ENCODE data around the gene SGCA.

The SGCA gene

DNA sequence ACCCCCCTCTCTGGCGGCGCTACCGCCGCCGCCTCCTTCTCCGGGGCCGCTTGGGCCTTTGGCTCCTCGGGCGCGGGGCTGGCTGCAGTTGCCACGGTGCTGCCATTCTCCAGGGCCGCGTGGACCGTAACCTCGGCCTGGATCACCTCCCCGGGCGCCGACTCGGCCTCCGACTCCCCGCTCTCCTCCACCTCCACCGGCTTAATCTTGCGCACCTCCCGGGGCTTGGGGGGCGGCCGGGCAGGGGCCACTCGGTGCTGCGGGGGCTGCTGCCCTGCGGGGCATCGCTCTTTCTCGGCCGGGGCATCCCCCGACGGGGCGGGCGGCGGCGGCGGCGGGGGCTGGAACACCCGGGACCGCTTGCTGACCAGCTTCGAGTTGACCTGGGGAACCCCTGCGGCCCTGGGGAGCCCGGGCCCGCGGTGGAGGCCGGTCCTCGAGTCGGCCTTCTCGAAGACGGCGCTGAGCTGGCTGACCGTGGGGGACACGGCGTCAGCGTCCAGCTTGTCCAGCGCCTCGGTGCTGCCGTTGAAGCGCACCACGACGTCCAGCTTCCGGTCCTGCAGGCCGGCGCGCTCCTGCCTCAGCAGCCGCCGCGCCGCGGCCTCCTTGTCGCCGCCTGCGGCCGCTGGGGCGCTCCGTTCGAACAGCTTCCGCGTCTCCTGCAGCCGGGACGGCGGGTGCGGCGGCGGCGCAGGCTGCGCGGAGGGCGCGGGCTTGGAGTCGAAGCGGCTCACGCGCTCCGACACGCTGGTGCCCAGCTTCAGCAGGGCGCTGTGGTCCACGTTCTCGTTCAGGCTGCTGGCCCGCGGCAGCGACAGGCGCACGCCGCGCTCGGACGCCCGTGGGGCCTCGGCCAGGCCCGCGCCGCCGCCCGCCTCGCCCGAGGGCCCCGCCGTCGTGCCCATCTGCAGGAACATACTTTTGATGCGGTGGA lies 16.1 kb upstream of the SGCA start:
- DNase-seq (ENCODE audit: low read depth, low spot score): no peak

DNA sequence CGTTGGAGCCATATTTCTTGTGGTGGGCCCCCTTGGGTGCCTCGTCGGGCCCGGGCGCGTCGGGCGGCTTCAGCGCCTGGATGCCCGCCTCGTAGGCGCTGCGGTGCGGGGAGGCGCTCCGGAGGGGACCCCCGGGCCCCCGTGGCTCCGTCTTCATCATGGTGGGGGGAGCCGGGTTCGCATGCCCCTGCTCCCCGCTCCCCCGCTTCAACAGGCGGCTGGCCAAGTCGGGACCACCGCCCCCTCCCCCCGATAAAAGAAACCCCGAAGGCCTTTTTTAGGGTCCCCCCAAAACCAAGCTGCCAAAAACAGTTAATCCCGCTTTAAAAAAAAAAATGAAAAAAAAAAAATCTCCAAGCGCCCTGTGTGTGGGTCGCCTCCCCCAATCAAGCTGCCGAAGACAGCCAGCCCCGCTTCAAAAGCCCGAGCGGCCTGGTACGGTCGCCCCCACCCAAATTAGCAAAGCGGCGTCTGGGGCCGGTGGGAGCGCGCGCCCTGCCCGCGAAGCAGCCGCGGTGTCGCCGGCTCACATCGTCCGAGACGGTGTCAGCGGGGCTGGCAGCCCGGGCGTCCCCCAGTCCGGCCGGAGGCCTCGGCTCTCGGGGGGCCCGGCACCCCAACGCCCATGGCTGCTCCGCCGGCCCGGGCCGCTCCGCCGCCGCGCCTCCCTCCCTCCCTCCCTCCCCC lies 15.3 kb upstream of the SGCA start, which contains the start of gene PPP1R9B:
Gene PPP1R9B (minus strand): TSS at position 324 of the 687 bp plus-strand sequence. CDS start 164 bp downstream, at position 160.
- DNase-seq (ENCODE audit: low read depth, low spot score): no peak

DNA sequence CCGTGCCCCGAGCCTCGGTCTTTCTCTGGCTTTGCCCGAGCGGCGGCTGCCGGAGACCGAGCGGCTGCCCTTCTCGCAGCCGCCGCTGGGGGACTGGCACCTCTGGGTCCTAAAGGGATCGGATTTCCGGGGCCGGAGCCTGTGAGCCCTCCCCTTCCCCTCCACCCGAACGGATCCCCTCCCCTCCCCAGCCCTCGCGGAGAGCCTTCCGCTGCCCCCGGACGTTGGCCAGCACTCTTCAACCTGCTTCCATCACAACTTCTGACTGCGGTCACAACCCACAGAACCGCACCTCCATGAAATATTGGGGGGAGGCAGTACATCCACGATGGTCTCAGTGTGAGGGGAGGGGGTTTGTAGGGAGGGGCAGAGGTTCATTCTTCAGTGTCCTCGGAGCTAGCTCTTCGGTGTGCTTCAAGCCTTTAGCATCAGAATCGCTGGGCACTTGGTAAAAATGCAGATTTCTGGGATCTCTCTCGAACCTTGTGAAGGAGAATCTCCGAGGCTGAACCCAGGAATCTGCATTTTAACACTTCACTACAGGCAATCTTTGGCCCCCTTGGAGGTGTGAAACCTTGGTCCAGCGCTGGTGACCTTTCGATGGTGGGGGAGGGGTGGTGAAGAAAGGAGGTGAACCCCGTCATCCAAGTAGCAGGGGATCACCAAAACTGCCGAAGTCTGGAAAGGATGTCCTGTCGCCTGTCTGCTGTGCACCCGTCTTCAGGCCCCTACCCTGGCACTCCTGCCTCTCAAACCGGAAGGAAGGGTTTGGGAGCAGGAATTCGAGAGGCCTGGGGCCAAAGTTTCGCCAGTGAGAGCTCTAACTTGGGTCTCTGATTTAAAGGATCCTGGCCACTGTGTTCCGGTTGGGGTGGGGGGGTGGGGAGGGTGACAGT lies 14.5 kb upstream of the SGCA start:
- peak; percentile 73 for DNase-seq (ENCODE audit: low read depth, low spot score)

DNA sequence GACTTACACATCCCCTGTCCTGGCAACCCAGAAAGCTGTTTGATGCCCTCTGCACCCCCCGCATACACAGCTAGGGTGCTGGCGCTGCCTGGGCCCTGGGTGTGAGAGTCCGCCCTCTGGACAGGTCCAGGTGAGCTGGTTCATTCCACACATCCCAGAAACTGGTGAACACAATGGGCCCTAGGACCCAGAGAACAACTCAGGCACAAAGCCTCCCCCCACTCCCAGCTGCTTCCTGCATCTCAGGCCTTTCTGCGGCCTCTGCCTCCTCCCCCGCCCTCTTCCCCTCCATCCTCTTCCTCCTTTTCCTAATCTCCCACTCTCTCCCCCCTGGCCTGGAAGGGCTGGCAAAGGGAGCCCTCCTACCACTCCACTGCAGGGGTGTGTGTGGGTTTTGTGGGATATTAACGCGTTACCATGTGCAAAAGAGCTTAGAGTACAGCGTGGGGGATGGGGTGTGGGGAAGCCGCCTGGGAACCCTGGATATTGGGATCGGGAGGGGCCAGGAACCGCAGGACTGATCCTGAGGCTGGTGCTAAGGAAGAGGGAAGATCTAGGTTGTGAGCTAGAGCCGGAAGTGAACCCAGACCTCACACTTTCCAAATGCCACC lies 13.8 kb upstream of the SGCA start:
- no peak for DNase-seq (ENCODE audit: low read depth, low spot score)

DNA sequence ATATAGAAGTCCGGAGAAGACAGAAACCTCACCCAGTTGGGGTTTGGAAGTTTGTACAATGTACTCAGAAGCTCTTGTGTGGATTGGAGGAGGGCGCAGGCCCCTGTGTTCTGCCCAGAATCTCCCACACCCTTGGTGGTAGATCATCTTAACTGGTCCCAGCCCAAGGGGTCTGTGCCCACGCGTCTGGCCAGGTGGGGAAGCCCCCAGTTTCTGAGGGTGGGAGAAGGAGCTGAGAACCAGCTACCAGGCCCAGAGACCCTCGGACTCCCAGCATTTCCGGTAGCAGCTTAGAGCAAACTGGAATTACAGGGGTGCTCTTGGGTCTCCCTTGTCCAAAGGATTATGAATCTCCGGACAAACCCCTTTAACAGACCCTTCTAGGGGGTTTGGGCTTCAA lies 13.1 kb upstream of the SGCA start:
- no peak for DNase-seq (ENCODE audit: low read depth, low spot score)

DNA sequence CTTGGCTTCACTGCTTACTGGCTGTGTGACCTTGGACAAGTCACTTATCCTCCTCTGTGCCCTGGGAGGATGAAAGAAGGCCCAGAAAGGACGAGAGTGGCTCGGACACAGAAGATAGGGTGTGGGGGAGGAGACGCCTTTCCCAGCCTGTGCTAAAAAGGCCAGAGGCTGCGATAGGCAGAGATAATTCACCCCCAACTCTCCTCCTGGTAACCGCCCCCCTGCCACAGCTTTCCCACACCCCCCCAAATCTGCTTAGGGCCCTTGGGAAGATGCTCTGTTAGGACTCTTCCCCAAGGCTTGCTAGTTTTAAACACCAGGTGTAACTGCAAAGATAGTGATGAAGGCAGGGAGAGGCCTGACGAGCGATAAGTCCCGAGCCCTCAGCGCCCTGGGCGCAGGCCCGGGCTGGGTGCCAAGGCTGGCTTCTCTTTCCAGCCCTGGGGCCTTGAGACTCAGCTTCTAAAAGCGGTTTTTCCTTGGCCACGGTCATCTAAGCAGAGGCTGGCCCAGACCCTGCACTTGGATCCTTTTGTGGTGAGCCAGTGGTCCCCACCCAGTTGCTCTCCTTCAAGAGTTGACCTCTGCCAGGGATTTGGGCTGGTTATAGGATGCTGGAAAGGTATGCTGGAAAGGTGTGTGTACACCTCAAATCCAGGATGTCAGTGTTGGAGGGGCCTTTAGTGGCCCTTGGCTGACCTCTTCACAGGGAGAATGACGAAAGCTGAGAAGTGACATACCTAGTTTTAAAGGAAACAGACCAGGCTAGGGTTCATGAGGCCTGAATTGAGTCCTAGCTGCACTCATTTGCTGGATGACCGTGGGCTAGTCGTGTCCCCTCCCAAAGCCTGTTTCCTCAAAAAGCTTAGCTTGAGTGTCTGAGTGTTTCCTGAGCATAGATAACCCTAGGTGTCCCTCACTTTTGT lies 11.9 kb upstream of the SGCA start:
- DNase-seq (ENCODE audit: low read depth, low spot score): no peak

DNA sequence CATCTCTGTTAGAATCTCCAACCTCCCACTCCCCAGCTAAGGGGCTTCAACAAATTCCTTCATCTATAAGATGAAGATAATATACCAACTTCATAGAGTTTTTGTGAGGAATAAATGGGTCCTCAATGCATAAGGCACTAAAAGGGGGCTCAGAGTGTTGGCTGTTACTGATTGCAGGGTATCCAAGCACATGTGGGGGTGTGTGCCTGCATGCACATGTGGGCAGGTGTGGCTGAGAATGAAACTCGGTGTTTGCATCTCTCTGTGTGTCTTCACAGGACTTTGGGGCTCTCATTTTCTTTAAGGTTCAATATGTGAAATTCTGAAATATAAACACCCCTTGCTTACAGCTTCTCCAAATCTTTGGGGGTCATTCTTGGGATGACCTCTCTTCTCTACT lies 11.2 kb upstream of the SGCA start:
- DNase-seq (ENCODE audit: low read depth, low spot score): no peak

DNA sequence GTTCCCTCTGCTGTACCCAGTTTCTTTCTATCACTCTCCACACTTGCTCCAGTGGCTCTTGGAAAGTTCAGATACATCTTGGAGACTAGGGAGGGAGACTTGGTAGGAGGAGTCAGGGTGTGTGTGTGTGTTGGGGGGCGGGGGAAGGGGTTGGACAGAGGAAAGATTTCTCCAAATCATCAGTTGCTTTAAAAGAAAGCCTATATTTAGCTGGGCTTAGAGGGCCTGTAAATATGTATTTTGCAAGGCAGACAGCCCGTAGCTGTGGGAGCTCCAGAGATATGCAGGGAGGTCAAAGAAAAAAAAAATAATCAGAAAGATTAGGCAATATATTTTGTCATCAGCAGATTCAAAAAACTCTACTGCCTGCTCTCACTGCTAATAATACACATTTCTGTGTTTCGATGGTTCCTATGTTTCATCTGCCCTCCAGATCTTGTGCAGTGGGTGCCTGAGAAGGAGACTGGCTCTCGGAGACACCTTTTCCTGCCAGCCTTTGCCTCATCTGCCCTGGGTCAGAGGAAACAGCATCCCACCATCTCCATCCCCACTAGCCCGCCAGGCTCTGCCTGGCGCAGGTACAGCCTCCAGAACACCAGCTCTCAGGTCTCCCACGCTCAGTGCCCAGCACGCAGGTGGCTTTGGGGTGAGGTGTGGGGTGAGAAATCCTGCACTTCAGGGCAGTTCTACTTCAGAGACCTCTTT lies 10.5 kb upstream of the SGCA start:
- DNase-seq (ENCODE audit: low read depth, low spot score): no peak

DNA sequence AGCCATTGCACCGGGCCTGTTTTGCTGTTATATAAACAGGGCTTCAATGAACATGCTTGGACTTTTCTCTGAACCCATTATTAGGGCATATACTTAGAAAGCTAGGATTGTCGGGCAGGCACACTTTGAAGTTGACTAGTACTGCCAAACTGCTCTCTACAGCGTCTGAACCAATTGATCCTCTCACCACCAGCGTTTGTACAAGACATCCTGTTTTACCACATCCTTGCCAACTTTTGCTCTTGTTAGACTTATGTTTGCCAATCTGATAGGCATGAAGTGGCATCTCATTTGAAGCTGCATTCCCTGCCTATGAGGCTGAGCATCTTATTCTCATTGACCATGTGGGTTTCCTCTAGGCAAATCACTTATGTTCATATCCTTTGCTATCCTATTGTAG lies 7.9 kb upstream of the SGCA start:
- DNase-seq (ENCODE audit: low read depth, low spot score): no peak

DNA sequence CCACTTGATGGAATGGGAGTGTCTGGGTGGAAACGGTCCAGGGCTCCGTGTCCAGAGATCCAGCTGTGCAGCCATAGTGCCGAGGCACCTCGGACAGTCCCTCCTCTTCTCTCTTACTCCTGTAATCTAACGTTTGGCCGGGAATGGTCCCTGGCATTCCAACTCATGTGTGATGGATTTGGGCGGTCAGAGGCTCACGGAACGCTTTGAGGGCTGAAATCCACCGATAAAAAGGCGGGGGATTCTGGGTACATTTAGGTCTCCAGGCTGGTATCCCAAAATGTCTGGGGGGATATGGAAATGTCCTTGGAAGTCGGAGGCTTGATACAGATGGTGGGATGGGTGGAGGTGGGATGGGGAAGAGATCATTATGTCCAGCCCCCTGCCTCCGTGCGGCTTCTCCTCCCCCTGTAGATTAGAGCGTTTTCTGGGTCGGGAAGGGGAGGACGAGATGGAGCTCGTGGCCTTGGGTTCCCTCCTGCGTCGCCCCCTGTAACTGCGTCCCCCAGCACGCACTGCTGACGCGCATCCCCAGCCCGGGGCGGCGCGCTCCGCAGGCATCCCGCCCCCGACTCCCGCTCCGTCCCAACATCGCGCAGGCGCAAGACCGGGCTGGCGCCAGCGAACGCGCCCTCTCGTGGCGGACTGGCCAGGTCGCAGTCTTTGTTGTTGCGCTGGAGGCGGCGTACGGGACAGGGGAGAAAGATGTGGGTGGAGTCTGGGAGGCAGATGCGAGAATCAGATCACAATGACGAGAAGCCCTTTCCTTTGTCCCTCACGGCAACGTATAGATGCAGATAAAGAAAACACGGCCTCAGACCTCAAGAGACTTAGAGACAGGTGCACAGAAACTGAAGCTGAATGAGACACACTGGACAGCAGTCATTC lies 4.5 kb upstream of the SGCA start:
- DNase-seq (ENCODE audit: low read depth, low spot score): peak; percentile 90

DNA sequence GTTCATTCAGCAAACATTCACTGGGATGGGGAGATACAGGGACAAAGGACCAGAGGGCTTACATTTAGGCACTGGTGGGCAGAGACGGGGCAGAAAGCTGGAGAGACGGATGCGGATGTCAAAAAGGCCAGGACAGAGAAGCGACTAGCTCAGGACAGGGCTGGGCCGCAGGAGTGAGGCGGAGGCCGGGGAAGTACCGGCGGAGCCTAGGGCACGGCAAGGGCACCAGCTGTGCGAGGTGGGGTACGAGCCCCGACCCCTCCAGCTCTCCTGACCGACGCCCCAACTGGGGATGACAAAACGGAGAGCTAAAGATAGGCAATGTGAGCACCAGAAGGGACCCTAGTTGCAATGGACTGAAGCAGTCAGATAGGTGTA lies 3.9 kb upstream of the SGCA start:
- no peak for DNase-seq (ENCODE audit: low read depth, low spot score)

DNA sequence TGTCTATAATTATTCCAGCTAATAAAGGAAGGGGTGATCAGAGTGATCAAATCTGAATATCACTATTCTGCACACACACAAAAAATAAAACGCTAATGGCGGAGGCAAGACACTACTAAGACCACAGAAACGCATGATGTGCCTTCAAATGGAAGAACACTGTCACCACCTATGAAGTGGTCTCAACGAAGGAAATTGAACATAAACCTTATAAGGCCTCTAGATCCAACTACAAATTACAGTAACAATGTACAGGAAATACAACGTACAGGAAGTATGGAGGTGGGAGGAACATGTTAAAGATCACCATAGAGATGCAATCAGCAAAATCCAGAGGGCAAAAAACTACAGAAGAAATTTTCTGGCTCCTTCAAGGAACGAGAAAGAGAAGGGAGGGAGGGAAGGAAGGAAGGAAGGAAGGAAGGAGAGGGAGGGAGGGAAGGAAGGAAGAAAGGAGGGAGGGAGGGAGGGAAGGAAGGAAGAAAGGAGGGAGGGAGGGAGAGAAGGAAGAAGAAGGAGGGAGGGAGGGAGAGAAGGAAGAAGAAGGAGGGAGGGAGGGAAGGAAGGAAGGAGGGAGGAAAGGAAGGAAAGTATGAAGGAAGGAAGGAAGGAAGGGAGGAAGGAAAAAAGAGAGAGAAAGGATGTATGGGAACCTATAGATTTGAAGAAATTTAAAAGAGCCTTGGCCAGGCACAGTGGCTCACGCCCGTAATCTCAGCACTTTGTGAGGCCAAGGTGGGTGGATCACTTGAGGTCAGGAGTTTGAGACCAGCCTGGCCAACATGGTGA lies 3.1 kb upstream of the SGCA start:
- no peak for DNase-seq (ENCODE audit: low read depth, low spot score)

DNA sequence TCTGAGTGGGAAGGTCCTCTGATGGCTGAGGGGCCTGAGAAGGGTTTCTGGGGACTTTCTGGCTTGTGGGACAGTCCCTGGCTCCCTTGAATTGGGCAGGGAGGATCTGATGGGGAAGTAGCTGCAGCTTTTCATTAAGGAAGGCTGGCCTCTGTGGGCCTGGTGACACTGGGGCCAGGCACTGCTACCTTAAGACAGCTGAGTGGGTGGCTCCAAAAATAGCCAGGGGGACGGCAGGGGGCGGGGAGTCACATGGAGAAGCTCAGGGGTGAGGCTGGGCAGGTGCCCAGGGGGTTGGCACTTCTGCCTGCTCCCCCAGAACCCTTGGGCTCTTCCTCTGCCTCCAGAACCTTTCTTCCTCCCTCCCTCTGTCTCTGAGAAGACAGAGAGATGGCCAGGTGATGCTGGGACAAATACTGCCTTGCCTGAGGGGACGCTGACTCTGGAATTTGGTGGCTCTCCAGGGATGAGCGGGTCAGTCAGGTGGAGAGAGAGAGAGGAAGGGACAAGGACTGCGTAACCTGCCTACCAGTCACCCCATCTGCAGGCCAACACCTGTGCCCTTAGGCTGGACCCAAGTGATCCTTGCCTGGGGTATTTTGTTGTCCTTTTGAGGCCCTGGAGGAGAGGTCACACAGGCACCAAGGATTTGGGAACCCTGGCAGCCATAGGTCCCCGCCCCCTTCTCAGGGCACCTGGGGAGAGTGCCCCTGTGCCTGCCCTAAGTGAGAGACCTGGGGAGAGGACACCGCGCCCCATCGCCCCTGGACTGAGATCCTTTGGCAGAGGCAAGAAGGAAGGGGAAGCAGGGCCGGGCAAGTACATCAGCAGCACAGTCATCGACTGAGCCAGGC lies 1.7 kb upstream of the SGCA start:
- no peak for DNase-seq (ENCODE audit: low read depth, low spot score)

DNA sequence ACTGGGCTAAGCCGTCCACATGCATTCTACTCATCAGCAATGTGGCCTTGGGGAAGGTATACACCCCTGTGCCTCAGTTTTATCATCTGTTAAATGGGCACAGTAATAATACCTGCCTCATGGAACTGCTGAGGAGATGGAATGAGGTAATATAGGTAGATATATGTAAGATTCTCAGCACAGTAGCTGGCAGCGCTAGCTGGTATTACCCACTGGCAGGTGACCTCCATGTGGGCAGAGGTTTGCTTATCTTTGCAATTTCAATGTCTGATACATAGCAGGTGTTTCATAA lies 1.2 kb upstream of the SGCA start:
- no peak for DNase-seq (ENCODE audit: low read depth, low spot score)

DNA sequence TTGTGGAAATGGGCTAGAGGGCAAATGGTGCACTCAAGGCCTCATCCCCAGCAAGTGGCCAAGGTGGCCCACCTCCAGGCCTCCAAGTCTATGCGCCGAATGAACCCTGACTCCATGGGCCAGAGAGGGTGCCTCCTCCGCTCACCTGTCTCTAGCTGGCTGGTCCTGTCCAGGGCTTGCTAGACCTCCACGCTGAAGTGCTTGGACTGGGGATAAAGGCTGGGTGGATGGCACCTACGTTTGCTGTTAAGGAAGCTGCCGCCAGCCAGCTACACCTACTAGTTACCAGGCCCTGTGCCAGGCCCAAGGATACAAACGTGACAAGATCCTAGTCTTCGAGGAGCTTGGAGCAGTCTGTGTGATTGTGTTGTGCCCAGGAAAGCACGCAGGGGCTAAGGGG lies 739 bp upstream of the SGCA start:
- DNase-seq (ENCODE audit: low read depth, low spot score): no peak

DNA sequence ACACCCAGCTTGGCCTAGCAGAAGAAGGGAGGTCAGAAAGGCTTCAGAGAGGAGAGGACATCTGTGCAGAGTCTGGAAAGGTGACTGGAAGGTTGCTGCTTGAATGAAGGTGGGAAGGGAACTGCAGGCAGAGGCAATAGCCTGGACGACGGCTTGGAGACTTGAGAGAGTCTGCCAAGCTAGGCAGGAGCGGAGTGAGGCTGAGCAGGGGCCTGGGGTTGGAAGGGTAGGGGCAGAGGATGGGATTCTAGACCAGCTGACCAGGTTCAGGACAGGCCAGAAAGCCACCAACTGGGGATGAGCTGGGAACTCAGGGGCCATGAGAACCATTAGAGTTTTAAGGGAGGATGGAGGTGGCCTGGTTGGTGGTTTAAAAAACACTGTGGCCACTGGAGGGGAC lies 339 bp upstream of the SGCA start:
- no peak for DNase-seq (ENCODE audit: low read depth, low spot score)

DNA sequence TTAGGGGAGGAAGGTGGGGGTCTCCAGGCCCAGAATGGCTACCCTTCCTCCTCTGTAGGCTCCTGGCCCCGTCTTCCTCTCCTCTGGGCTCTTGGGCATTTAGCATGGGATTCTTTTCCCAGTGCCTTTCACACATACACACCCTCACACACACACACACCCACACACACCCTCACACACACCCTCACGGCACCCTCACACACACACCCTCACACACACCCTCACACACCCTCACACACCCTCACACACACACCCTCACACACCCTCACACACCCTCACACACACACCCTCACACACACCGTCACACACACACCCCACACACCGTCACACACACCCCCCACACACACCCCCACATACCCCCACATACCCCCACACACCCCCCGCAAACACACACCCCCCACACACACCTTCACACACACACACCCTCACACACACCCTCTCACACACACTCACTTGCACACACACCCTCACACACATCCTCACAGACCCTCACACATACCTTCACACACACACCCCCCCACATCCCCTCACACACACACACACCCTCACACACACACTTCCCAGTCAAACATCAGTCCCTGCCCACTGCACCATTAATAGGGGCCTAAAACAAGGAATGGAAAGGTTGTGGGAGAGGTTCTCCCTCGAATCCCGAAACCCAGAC lies 845 bp downstream of the SGCA start:
- no peak for DNase-seq (ENCODE audit: low read depth, low spot score)
